NCI-H460 (cell line): ENCODE measurements around the gene COX4I1. TPM values are rescaled to one million over a fixed set of nuclear protein-coding genes. Genes with fewer than 3 reads are reported as not detected.
"Not testable (repeated sequence)": the region's sequence is repeated elsewhere in the genome, so short reads cannot be mapped to it uniquely, and the experiment has no call there.

Experiments used
- DNase-seq: peaks from one replicate; pipeline ENCODE4 v3.0.0-alpha.2; 2016; ENCODE audit warnings: low read depth; ENCODE audit errors: extremely low read depth
- total RNA-seq: library from RNA; depleted of rRNA; stranded (reverse); fragments of >200 nt; shearing (Covaris generic); gene quantifications from 2 replicates; pipeline ENCODE4 v1.2.3, GENCODE V29; 2014

COX4I1 gene
- total RNA-seq, 1 experiment from 2014 or later = 498 TPM

- DNase-seq = peak; percentile 48
These were observed 22.1 kb downstream of the COX4I1 start for GRCh38 chr16:85821390-85822135.

GRCh38 chr16:85822145-85822544 is 22.6 kb downstream of the COX4I1 start:
- DNase-seq = no peak

GRCh38 chr16:85823328-85823920 is 23.9 kb downstream of the COX4I1 start:
- no peak for DNase-seq

GRCh38 chr16:85824161-85825135 is 25.0 kb downstream of the COX4I1 start:
- no peak for DNase-seq

- no peak for DNase-seq
These were observed 25.8 kb downstream of the COX4I1 start for GRCh38 chr16:85825326-85825725.

- DNase-seq = no peak
These were observed 27.3 kb downstream of the COX4I1 start for GRCh38 chr16:85826686-85827247.

GRCh38 chr16:85828166-85828565 is 28.7 kb downstream of the COX4I1 start:
- no peak for DNase-seq

GRCh38 chr16:85829171-85829719 is 29.8 kb downstream of the COX4I1 start:
- no peak for DNase-seq

GRCh38 chr16:85829751-85830445 is 30.4 kb downstream of the COX4I1 start:
- DNase-seq = no peak

GRCh38 chr16:85830821-85831220 is 31.3 kb downstream of the COX4I1 start:
- DNase-seq = no peak

- DNase-seq = no peak
These were observed 33.2 kb downstream of the COX4I1 start for GRCh38 chr16:85832570-85833218.

GRCh38 chr16:85833219-85833920 is 33.9 kb downstream of the COX4I1 start:
- no peak for DNase-seq

GRCh38 chr16:85834741-85835140 is 35.2 kb downstream of the COX4I1 start:
- DNase-seq = no peak

GRCh38 chr16:85835227-85835751 is 35.8 kb downstream of the COX4I1 start:
- DNase-seq = no peak

GRCh38 chr16:85835956-85836705 is 36.6 kb downstream of the COX4I1 start:
- no peak for DNase-seq

- no peak for DNase-seq
These were observed 37.4 kb downstream of the COX4I1 start for GRCh38 chr16:85836706-85837582.

- DNase-seq = not testable (repeated sequence)
These were observed 38.2 kb downstream of the COX4I1 start for GRCh38 chr16:85837654-85838053.
